Kidney epithelial cell (primary cell): ENCODE data around the gene SPATA9. TPM values are rescaled to one million over a fixed set of nuclear protein-coding genes. Genes with fewer than 3 reads are reported as not detected.

Experiments
- DNase-seq: peaks from one replicate; pipeline ENCODE4 v3.0.0-alpha.2; 2010; ENCODE audit warnings: low read depth
- H3K27me3 ChIP-seq: 2 replicates; pipeline ENCODE4 v1.6.0; 2011; ENCODE audit warnings: low read length; ENCODE audit not compliant: control insufficient read depth, insufficient read depth
- H3K36me3 ChIP-seq: 2 replicates; pipeline ENCODE4 v1.5.1; 2011; ENCODE audit warnings: low read length; ENCODE audit not compliant: control insufficient read depth, insufficient read depth
- H3K4me3 ChIP-seq: 2 replicates; pipeline ENCODE4 v1.5.1; 2011; ENCODE audit warnings: low read depth, mild to moderate bottlenecking, control low read depth, low read length
- CTCF ChIP-seq: IDR thresholded peaks from 2 replicates; pipeline ENCODE4 v1.5.1; 2011; ENCODE audit warnings: mild to moderate bottlenecking, moderate library complexity, low read length, control low read depth, inconsistent platforms; ENCODE audit not compliant: insufficient read depth, poor library complexity, severe bottlenecking
- total RNA-seq: library from RNA; depleted of rRNA; stranded (reverse); fragments of >200 nt; gene quantifications from 2 replicates; pipeline ENCODE4 v1.2.3, GENCODE V29; 2015

SPATA9 gene
- total RNA-seq, 1 donor from 2014 or later: not detected

GRCh38 chr5:95723632-95724369 lies 41.0 kb upstream of the SPATA9 start:
- Histone ChIP-seq H3K27me3 (no peaks in the 10 kb centered on the region), H3K36me3 (no peaks in the 10 kb centered on the region), H3K4me3 (no peak overlapping the region)
- no peak for TF ChIP-seq CTCF
- DNase-seq: no peak

DNA sequence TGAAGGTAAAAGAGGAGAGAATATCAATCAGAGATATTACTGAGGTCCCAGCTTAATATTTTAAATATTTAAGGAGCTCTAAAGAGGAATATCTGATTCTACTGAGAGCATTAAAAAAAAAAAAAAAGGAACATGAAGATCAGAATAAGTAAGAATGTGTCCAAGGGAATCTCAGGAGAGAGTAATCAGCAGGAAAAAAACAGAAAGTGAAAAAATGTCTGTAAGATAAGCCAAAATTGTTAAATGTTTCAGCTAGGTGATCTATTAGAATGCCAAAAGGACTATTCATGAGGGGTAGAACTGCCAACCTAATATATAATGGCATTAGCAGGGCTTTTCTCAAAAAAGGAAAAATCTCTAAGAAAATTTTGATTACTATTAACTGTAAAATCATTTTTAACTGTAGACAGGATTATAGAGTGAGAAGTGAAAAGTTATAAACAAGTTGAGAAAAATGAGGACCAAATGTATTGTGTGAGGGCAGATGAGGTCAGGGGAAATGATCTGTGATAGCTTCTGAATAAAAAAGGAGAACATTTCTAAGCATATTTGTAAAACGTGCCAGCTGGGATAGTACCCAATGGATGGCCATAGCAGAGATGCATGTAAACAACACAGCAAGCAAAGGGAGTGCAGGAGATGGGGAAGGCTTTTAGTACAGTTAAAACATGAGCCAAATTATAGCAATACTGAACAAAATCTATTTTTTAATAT lies 38.9 kb upstream of the SPATA9 start:
- no peaks in the 10 kb centered on the region for H3K27me3 ChIP-seq
- H3K36me3 ChIP-seq: no peaks in the 10 kb centered on the region
- no peak overlapping the region for H3K4me3 ChIP-seq
- DNase-seq: no peak
- no peak for TF ChIP-seq CTCF

DNA sequence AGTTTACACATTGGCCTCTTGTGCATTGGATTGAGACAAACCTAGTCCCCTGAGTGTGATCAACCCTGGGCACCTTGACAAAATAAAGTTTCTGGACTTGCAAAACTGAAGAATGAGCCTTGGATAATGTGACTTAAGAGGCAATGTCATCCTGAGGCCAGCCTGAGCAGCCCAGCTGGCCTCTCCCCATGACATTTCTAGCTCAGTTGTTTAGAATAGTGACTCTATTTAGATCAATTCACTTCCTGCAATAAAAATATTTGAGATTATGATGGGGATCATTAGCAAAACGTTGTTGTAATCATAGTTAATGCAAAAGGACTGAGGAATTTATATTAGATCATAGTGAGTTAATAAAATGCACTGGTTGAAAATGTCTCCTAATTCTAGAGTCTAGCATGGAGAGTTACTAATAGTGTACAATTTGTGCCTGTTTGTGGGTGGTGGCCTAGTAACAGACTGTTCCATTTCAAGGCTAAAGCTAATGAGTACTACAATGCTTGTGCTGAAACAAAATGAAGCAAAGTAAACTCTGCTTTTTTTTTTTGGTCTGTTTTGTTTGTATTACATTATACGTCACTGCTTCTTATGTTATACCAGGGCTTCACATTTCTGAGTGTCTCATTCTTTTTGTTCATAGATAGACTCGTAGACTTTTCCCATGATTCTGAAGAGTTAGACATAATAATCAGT lies 37.4 kb upstream of the SPATA9 start:
- DNase-seq: no peak
- Histone ChIP-seq H3K27me3 (no peaks in the 10 kb centered on the region), H3K36me3 (no peaks in the 10 kb centered on the region), H3K4me3 (no peak overlapping the region)
- TF ChIP-seq CTCF: no peak

- no peak for DNase-seq
- TF ChIP-seq CTCF: no peak
- Histone ChIP-seq H3K27me3 (no peaks in the 10 kb centered on the region), H3K36me3 (no peaks in the 10 kb centered on the region), H3K4me3 (no peak overlapping the region)
Observed at GRCh38 chr5:95718738-95719137, 35.9 kb upstream of the SPATA9 start.

- no peak for DNase-seq
- no peak overlapping the region for H3K4me3 ChIP-seq
- no peak for TF ChIP-seq CTCF
- no peaks in the 10 kb centered on the region for H3K27me3 ChIP-seq
- no peaks in the 10 kb centered on the region for H3K36me3 ChIP-seq
Observed at GRCh38 chr5:95718203-95718602, 35.4 kb upstream of the SPATA9 start.
